Activated T-cell treated with anti-CD3 and anti-CD28 coated beads for 4 hours (primary cell): ENCODE measurements around the gene CDH12.
"Not testable (repeated sequence)": the region's sequence is repeated elsewhere in the genome, so short reads cannot be mapped to it uniquely, and the experiment has no call there.

ENCODE experiments used
- DNase-seq: peaks from one replicate; pipeline ENCODE4 v3.0.0-alpha.2; 2020

CDH12 gene

DNA sequence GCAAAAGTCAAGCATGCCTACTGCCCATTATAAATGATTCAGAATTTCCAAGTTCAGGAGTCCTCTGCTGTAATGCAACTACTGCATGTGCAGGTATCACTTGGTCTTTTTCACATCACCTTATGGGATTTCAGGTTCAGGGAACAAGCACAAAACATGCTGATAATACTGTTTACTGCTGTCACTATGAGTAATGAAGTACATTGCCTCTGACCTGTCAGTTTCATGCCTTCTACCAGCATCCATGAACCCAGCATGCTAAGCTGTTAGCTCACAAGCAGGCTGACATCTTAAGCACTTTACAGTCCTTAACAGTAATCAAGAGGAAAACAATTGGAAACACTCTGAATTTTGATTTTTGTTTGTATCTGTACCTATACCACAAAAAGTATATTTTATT, 743.8 kb downstream of the CDH12 start:
- DNase-seq = no peak

- DNase-seq = no peak
Measured at GRCh38 chr5:22108545-22108944, 744.6 kb downstream of the CDH12 start.

DNA sequence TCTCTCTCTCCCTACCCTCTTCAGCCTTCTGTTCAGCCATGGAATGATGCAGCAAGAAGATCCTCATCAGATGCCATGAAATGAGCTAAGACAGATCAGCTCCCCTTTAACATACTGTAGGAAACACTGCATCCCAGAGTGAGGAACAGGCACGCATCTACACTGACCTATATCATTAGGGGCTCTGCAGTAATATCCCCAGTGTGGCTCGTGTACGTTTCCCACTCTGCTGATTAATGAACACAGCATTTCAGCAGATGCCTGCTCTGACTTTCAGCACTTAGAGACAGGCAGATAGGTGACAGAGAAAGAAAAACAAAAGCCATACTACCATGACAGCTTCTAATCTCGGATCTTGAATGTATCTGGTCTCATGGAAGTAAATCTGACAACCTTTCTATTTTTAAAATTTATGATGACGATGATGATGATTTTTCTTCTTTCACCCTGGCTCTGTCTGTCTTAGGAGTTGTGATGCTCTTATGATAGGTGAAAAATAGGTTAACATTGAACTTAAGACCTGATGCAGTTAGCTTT, 750.3 kb downstream of the CDH12 start:
- DNase-seq = no peak

GRCh38 chr5:22088517-22088916, 764.6 kb downstream of the CDH12 start:
- no peak for DNase-seq

DNA sequence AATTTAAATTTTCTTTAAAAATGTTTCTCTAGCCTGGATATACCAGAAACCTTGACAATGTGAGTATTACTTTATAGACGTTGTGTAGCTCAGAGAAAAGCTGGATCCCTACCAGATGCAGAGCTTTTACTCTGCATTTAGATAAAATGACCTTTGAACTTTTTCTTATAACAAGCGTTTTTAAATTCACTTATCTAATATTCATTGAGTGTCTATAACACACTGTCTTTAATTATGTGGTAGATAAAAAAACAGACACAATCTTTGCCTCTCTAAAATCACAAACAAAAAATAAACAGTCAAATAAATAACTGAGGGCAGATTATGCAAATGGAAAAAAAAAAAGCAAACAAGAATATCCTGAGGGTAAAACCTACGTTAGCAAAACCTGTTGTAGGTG, 773.6 kb downstream of the CDH12 start:
- DNase-seq = no peak

GRCh38 chr5:22079002-22079401, 774.1 kb downstream of the CDH12 start:
- no peak for DNase-seq

GRCh38 chr5:22076586-22076985, 776.6 kb downstream of the CDH12 start:
- DNase-seq = no peak

GRCh38 chr5:22070186-22070728, 782.9 kb downstream of the CDH12 start:
- DNase-seq = no peak

- DNase-seq = no peak
Measured at GRCh38 chr5:22063717-22064116, 789.4 kb downstream of the CDH12 start.

- DNase-seq = no peak
Measured at GRCh38 chr5:22058620-22059019, 794.5 kb downstream of the CDH12 start.

- DNase-seq = no peak
Measured at GRCh38 chr5:22057012-22057411, 796.1 kb downstream of the CDH12 start.

- DNase-seq = no peak
Measured at GRCh38 chr5:22056601-22057000, 796.5 kb downstream of the CDH12 start.

- DNase-seq = no peak
Measured at GRCh38 chr5:22053195-22053594, 799.9 kb downstream of the CDH12 start.

DNA sequence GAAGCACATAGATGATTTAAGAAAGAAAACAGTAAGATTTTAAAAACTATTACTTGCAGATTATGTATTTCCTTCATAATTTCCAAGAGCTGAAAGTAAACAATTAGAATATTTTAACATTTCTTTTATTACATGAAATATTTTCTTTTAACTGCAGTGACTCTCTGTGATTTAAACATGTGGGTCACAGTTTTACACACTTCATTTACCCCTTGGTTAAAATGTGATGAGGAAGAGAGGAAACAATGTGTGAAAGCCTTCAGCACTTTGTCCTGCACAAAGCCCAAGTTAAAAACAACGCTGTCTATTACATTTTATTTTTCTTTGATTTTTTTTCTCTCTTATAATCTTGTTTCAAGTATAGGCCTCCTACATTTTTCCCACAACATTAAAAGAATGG, 801.3 kb downstream of the CDH12 start:
- no peak for DNase-seq

DNA sequence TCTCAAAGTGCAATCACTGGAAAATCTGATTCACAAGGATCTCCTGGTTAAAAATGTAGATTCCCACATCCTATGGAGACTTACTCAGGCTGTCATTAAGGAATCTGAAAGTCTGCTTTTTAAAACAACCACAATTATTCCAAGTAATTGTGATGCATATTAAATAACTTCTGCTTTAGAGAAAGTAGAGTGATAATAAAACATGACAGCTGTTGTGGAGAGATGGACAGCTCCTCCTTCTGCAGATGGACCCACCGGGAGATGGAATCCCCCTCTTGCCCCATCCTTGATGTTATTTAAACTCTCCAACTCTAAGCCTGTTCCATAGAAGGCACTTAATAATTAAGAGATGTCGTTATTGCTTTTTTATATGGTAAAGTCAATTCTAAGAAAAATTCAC, 802.2 kb downstream of the CDH12 start:
- no peak for DNase-seq

- no peak for DNase-seq
Measured at GRCh38 chr5:22044229-22044628, 808.9 kb downstream of the CDH12 start.

DNA sequence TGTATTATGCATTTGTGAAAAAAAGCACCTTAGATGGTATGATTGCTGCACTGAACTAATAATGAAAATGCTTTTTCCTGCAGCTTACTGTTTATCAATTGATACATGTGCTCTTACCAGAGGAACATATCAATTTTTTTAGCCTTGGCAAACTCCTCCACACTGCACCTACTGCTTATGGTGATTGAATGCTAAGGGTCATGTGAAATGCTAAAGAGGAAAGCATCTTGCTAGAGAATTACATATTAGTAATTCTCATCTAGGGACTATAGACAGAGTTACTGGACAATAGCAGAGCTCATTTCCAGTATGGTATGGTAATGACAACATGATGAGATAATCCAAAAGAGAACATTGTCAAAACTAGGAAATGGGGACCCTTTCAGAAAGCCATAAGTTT, 817.1 kb downstream of the CDH12 start:
- DNase-seq = no peak

- no peak for DNase-seq
Measured at GRCh38 chr5:22033066-22033465, 820.1 kb downstream of the CDH12 start.

GRCh38 chr5:22023784-22024183, 829.4 kb downstream of the CDH12 start:
- no peak for DNase-seq

DNA sequence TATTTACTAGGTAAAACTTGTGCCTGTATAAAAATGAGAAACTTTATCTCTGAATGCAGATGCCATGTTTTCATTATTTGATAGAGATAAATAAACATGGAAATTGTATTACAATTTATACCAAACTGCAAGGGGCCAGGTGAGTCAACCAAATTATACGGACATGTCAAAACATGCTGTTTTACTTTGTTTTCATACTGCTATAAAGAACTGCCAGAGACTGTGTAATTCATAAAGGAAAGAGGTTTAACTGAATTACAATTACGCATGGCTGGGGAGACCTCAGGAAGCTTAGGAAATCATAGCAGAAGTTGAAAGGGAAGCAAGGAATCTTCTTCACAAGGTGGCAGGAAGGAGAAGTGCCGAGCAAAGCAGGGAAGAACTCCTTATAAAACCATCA, 840.3 kb downstream of the CDH12 start:
- DNase-seq = not testable (repeated sequence)

DNA sequence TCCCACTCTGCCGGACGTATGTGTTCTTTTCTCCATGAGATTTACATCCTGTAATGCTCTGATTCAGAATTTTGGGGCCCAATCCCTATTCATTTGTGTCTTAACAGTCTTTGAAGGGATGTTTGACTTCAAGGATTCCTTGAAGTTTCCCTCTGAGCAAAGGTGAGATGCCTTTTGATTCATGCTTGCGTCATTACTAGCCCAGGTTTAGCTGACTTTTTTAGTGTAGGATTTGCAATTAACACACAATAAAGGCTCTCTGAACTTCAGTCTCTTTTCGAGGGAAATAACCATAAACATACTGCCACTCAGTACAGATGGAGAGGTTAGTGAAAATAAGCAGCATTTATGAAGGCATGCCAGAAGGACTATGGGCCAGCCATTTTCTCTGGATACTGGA, 842.3 kb downstream of the CDH12 start:
- DNase-seq = not testable (repeated sequence)

- DNase-seq = not testable (repeated sequence)
Measured at GRCh38 chr5:22001097-22001496, 852.0 kb downstream of the CDH12 start.

DNA sequence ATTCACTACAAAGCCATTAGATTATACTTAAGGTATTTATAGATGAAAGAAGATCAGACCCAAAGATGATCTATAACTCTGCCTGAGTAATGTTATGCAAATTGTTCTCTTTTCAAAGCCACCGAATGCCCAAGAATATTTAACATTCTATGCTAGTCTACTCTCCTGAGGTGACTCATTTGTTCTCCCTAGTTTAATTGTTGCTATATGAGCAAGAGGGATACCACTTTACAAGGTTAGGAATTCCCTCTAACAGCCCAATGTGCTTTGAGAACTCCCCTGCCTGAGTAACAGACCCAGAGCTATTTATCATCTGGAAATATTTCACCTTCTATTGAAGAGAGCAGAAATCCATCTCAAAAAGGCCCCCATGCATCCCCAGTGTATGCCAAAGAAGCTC, 867.3 kb downstream of the CDH12 start:
- DNase-seq = not testable (repeated sequence)

DNA sequence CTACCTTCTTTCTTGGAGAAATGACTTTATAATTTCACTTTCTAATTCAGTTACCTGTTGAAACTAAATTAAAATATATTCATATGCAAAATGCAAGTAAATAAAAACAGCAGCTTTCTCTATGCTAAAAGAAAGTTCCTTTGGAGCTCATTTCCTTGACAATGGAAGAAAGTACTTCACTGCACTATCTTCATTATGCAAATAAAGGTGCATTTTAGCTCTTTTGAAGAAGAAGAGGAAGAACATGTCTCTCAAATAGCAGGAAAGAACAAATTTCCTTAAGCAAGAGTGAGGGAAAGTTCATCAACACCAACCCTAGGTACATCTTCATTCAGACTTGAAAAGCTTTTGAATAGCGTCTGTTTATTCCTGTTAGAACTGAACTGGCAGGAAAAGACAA, 901.6 kb downstream of the CDH12 start:
- DNase-seq = not testable (repeated sequence)

DNA sequence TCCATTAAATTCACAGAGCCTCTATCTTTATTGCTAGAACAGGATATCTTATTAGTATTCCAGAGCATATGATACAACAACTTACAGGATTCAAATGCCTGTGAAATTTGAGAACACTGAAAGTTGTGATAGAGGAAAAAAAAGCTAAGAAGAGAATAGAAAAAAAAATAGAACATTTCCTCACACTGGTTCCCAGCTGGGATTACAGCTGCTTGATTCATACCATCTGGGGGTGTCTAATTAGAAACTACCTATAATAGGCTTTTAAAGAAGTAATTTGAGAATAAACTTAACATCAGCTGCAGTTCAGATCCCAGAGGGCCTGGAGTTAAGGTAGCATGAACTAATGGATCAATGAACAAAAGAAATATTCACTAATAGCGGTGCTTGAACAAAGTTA, 922.0 kb downstream of the CDH12 start:
- no peak for DNase-seq
